Measurements from ENCODE around the gene DTHD1.

GRCh38 chr4:36251983-36252382, 29.4 kb upstream of the DTHD1 start:
- TF ChIP-seq CTCF (IDR thresholded peaks at IDR 0.05) (no peak), POLR2AphosphoS5 (IDR thresholded peaks at IDR 0.05) (no peak), POLR2A (IDR thresholded peaks at IDR 0.05; ENCODE audit: low read depth) (no peak)

All from esophagus muscularis mucosa (tissue), 3 donors.